Stimulated activated CD8-positive, alpha-beta memory T cell treated with anti-CD3 and anti-CD28 coated beads, Interleukin-7, amount 100 ng/mL, for 1 hour (primary cell): ENCODE results near the gene PRSS2.
"Not testable (repeated sequence)": the region's sequence is repeated elsewhere in the genome, so short reads cannot be mapped to it uniquely, and the experiment has no call there.

Source experiments
- DNase-seq, 2 donors: peaks; one replicate each; pipeline ENCODE4 v3.0.0-alpha.2; 2020; ENCODE audit warnings: low read depth in 2 of 2

PRSS2 gene

GRCh38 chr7:142759433-142759832, 11.3 kb upstream of the PRSS2 start:
- no peak for DNase-seq

GRCh38 chr7:142760071-142760642, 10.6 kb upstream of the PRSS2 start:
- no peak for DNase-seq

DNA sequence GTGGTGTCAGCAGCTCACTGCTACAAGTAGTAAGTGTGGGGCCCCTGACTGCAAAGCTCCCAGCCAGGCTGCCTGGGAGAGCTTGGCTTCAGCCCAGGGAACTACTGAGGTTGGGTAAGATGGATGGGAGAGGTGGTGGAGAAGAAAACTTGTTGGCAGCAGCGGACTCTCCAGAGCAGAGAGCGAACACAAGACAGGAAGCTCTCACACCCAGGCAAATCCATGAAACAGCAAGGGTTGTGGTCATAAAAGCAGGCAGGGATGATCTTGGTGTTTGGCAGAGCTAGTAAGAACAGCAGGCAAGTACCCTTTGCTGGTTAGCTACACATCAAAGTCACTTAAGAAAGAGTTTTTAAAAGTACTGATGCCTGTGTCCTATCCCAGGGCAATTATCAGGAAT, 9.2 kb upstream of the PRSS2 start:
- DNase-seq, result not testable (repeated sequence)

GRCh38 chr7:142762104-142762503, 8.7 kb upstream of the PRSS2 start:
- no peak for DNase-seq

- DNase-seq, result no peak
These were observed 3.3 kb upstream of the PRSS2 start for GRCh38 chr7:142767451-142767850.

DNA sequence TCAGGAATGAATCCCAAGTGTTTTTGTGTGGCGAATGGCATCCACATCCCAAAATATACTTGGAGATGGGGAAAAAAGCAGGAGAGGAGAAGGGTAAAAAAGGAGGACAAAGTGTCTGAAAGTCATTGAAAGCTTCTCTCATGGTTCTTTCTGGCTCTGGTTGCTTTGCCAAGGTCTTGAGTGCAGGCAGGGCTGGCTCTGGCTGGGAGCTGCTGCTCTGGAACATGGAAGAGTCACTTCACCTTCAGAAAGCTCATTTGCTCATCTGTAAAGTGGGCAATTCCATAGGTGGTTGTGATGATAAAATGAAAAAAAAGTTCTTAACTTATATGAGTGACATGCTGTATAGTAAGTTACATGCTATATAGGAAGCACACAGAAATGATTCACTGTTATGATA, 2.9 kb upstream of the PRSS2 start:
- no peak for DNase-seq

GRCh38 chr7:142768885-142769284, 1.9 kb upstream of the PRSS2 start:
- not testable (repeated sequence) for DNase-seq

DNA sequence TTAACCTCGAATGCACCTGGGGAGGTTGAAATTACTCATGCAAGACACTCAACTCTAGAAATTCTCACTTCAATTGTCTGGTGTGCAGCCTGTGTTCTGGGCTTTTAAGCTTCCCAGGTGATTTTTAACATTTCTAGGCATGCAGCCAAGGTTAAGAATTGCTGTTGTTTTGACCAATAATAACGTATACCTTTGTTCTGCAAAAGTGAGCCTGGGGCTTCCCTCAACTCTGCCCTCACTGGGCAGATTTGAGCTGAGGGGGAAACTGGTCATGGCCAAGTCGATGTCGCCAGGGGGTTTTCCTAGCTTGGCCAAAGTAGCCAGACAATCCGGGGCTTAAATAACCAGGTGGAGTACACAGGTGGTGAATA, 568 bp downstream of the PRSS2 start:
- DNase-seq, result no peak

GRCh38 chr7:142772051-142772450, 1.3 kb downstream of the PRSS2 start:
- DNase-seq, result no peak

DNA sequence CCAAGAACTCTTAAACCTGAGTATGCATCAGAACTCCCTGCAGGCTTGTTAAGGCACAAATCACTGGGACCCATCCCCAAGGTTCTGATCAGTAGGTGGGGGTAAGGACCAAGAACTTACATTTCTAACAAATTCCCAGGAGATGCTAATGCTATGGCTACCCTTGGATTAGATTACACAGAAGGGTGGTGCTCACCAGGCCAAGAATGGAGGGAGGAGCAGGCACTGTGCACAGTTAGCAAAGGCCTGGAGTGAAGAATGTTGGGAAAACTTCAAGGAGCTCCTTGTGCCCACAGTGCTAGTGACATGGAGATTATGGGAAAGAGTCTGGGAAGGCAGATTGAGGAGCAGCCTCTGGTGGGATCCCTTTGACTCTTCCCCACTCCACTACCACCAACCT, 1.9 kb downstream of the PRSS2 start:
- no peak for DNase-seq

DNA sequence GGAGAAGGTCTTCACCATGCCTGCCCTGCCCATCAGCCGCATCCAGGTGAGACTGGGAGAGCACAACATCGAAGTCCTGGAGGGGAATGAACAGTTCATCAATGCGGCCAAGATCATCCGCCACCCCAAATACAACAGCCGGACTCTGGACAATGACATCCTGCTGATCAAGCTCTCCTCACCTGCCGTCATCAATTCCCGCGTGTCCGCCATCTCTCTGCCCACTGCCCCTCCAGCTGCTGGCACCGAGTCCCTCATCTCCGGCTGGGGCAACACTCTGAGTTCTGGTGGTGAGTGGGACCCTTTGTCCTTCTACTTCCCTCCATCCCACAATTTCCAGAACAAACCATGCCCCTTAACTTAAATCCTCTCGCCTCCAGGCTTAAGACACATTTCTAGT, 2.5 kb downstream of the PRSS2 start:
- no peak for DNase-seq

DNA sequence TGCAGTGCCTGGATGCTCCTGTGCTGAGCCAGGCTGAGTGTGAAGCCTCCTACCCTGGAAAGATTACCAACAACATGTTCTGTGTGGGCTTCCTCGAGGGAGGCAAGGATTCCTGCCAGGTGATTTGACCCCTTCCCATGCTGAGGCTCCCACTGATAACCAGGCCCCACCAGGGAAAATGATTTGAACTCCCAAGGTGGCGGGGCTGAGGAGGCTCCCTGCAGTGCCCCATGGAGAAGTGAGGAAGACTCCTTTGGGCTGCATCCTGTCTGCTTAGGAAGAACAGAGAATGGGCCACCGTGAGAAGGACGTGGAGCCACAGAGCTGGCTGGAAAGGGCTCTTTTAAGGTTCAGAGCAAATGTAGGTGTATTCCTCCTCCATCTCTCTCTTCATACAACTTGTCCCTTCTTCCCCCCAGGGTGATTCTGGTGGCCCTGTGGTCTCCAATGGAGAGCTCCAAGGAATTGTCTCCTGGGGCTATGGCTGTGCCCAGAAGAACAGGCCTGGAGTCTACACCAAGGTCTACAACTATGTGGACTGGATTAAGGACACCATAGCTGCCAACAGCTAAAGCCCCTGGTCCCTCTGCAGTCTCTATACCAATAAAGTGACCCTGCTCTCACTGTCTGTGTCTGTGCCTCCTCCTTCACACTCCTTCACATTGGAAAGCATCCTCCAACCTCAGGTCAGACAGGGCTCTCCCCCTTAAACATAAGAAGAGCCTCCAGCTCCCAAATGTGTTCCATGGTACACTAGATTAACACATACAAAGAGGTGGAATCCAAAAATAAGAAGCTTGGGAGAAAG, 3.4 kb downstream of the PRSS2 start:
- DNase-seq, result no peak

GRCh38 chr7:142774826-142775225, 4.1 kb downstream of the PRSS2 start:
- DNase-seq, result no peak

DNA sequence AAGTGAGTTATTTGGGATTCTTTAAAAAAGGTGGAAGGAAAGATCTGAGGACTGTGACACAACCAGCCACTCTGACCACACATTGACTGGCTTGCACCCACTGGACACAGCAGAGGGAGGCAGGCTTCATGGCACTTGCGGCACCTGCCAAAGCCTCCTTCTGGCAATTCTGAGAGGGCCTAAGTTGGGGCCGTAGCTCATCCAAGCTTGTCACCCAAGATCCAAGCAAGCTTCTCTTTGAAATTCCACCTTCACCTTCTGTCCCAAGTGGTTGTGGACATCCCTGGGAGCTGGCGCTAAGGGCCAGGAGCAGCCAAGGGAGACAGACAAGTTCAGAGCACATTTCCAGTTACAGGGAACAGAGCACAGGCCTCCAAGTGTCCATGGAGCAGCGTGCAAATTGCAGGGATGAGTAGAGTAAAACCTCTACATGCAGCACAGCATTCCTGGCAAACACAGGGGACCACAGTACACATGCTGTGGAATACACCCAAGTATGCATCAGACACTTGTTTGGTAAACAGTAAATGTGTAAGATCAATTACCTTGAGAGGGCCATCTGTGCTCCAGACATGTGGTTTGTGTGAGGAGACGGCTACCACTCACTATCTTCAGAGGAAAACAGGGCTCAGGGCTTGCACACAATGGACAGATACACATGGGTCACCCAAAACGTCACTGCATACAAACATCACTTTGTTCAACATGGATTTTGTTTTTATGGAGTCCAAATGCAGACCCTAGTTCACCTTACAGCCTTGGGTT, 4.8 kb downstream of the PRSS2 start:
- not testable (repeated sequence) for DNase-seq

DNA sequence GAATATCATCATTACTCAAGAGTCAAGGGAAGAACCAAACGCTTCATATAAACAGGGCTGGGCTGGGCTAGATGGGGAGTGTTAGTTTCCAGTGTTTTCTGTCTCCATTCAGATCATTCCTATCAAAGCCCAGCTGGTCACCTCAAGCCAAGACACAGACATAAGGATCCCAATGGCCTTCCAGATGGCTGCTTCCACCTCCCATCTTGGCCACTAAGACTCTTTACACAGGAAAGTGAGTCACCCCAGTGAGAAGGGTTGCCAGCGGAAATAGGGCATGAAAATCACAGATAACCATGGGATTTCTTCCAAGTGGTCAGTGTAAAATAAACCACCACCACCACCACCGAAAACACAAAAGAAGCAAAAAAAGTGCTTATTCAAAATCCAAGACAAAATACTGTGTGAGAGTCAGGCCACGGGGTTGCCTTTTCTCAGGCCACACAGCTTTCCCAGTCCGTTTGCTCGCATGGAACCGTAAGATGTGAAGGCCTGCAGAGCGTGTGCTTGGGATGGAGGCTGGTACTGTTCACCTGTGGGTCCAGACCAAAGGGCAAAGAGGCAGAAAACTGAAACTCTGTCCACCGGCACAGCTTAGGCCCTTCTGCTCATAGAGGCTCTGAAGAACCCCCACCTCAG, 5.6 kb downstream of the PRSS2 start:
- no peak for DNase-seq

- not testable (repeated sequence) for DNase-seq
These were observed 6.1 kb downstream of the PRSS2 start for GRCh38 chr7:142776845-142777225.

DNA sequence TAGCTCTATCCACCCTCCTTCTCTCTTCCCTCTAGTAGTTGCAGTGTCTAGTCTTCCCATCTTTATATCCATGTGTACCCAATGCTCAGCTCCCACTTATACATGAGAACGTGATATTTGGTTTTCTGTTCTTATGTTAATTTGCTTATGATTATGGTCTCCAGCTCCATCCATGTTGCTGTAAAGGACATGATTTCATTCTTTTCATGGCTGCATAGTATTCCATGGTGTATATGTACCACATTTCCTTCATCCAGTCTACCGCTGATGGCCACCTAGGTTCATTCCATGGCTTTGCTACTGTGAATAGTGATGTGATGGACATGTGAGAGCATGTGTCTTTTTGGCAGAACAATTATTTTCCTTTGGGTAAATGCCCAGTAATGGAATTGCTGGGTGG, 6.5 kb downstream of the PRSS2 start:
- DNase-seq, result no peak

DNA sequence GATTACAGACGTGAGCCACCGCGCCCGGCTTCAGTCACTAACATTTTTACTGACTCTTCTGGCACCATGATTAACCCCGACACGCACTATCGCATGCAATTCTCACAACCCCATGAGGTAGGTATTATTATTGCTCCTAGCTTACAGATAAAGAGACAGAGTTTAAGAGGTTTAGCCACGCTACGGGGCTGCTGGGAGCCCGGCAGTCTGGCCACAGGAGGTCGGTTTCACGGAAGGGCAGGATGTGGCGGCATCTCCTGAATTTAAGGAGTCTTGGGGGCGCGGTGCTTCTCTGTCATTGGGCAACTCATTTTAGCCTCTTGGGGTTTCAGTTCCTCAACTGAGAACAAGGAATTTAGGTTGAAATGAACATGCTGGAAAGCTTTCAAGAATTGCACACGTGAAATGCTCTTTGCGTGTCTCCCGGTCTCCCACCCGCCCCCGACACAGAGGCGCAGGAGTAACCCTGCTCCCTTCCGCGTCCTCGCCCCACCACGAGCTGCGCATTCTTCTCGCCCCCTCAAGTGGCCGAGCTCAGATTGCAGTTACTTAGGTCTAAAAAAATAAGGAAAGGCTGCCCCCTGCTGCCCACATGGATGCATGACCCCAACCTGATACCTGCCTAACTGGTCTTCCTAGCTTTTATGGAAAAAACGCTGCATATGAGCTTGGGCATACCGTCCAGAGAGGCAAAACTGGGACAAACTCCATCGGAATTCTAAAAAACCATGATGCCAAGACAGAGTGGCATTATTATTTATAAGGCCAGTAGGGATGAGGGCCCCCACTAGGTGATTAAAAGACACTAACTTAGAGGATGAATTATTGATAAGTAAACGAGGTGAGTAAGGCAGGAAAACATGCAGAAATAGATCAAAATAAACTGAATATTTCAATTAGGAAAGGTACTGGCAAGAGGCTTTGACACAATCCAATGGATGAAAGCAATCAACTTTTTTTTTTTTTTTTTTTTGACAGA, 12.4 kb downstream of the PRSS2 start:
- DNase-seq, result peak; percentile 52 to 57

DNA sequence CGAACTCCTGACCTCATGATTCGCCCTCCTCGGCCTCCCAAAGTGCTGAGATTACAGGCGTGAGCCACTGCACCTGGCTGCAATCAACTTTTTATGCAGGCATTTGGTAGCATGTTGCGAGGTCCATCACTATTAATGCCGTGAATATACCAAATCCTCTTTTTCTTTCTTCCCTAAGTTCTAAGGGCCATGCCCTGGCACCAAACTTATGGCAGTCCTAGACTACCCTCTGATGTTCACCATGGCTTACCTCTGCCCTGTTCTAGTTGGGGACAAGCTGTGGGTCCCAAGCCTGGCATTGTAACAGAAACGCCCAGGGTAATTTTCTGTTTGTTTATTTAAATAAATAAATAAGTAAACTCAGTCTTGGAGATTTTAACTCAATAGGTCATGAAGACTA, 13.3 kb downstream of the PRSS2 start:
- DNase-seq, result no peak

- DNase-seq, result no peak
These were observed 13.9 kb downstream of the PRSS2 start for GRCh38 chr7:142784716-142785115.

DNA sequence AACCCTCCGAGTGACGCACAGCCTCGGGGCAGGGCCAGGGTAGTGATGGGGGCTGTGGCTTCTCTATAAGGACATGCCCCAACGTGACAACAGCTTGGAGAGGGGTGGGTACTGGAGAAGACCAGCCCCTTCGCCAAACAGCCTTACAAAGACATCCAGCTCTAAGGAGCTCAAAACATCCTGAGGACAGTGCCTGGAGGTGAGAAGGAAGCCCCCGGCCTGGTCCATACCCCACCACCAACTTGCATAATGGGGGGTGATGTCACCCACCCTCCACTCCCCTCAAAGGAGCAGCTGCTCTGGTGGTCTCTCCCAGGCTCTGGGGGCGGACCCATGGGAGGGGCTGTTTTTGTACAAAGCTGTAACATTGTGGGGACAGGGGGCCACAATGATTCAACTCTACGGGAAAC, 15.1 kb downstream of the PRSS2 start:
- DNase-seq, result peak; percentile 52 to 53
